NCI-H2029 (cell line): Measurements from ENCODE around the gene TBCE.

Experiments
- DNase-seq: peaks from one replicate; lab custom pipeline; 2025; lab: John Stamatoyannopoulos, UW

TBCE gene

GRCh38 chr1:235367000-235367908 lies at the start of gene TBCE:
TBCE (plus strand) TSS chr1:235367427; CDS start chr1:235380050, 12,623 bp downstream.
- peak; percentile 97 for DNase-seq

GRCh38 chr1:235319255-235319654 lies 48.0 kb upstream of the TBCE start:
- no peak for DNase-seq

GRCh38 chr1:235320521-235321179 lies 46.6 kb upstream of the TBCE start:
- no peak for DNase-seq

- DNase-seq: no peak
Measured at GRCh38 chr1:235324296-235324695, 42.9 kb upstream of the TBCE start.

- no peak for DNase-seq
Measured at GRCh38 chr1:235325139-235325538, 42.1 kb upstream of the TBCE start.

- no peak for DNase-seq
Measured at GRCh38 chr1:235325854-235326253, 41.4 kb upstream of the TBCE start.

GRCh38 chr1:235326719-235327558 lies 40.3 kb upstream of the TBCE start:
- peak; percentile 17 for DNase-seq

- peak; percentile 45 for DNase-seq
Measured at GRCh38 chr1:235327559-235328270, 39.5 kb upstream of the TBCE start, which contains the start of gene ARID4B. ARID4B (minus strand) TSS chr1:235328179; CDS start chr1:235326919, 1,260 bp downstream.

- DNase-seq: peak; percentile 99
Measured at GRCh38 chr1:235328271-235329138, 38.7 kb upstream of the TBCE start, which contains the start of gene GGPS1. GGPS1 (plus strand) TSS chr1:235328570; CDS start chr1:235335265, 6,695 bp downstream.

GRCh38 chr1:235329139-235329902 lies 37.9 kb upstream of the TBCE start:
- DNase-seq: no peak

GRCh38 chr1:235330918-235331285 lies 36.3 kb upstream of the TBCE start:
- DNase-seq: no peak

GRCh38 chr1:235331401-235331800 lies 35.8 kb upstream of the TBCE start:
- DNase-seq: no peak

GRCh38 chr1:235336903-235337302 lies 30.3 kb upstream of the TBCE start:
- peak; percentile 22 for DNase-seq

GRCh38 chr1:235339746-235340145 lies 27.5 kb upstream of the TBCE start:
- DNase-seq: no peak

- no peak for DNase-seq
Measured at GRCh38 chr1:235341334-235341733, 25.9 kb upstream of the TBCE start.

- DNase-seq: no peak
Measured at GRCh38 chr1:235342039-235342438, 25.2 kb upstream of the TBCE start.

GRCh38 chr1:235342471-235342870 lies 24.8 kb upstream of the TBCE start:
- DNase-seq: no peak

- no peak for DNase-seq
Measured at GRCh38 chr1:235343726-235344125, 23.5 kb upstream of the TBCE start.

GRCh38 chr1:235351441-235351840 lies 15.8 kb upstream of the TBCE start:
- no peak for DNase-seq

- DNase-seq: no peak
Measured at GRCh38 chr1:235351898-235352297, 15.3 kb upstream of the TBCE start.
